HTR-8/SVneo (cell line): ENCODE measurements around the gene ATP6V1G1.
"Not testable (repeated sequence)": the region's sequence is repeated elsewhere in the genome, so short reads cannot be mapped to it uniquely, and the experiment has no call there.

Experiments used
- DNase-seq: peaks from one replicate; pipeline ENCODE4 v3.0.0; 2011; ENCODE audit warnings: low spot score, mixed read lengths; ENCODE audit not compliant: insufficient read length
- FAIRE-seq: peaks from 2 replicates; lab custom pipeline; 2011; peaks lifted over from hg19 to GRCh38; lab: Jason Lieb, UNC

The ATP6V1G1 gene

GRCh38 chr9:114576779-114577178 is 10.8 kb upstream of the ATP6V1G1 start:
- DNase-seq, FAIRE-seq: not testable (repeated sequence)

GRCh38 chr9:114578134-114578533 is 9.4 kb upstream of the ATP6V1G1 start:
- not testable (repeated sequence) for FAIRE-seq, DNase-seq

GRCh38 chr9:114580609-114581193 is 6.9 kb upstream of the ATP6V1G1 start:
- FAIRE-seq, result no peak
- DNase-seq, result no peak

GRCh38 chr9:114583371-114584155 is 4.0 kb upstream of the ATP6V1G1 start:
- DNase-seq (no peak), FAIRE-seq (no peak)

- FAIRE-seq, result no peak
- DNase-seq, result no peak
Observed at GRCh38 chr9:114588210-114588609, 641 bp downstream of the ATP6V1G1 start.

GRCh38 chr9:114588651-114589526 is 1.3 kb downstream of the ATP6V1G1 start:
- DNase-seq (no peak), FAIRE-seq (no peak)

- DNase-seq (no peak), FAIRE-seq (no peak)
Observed at GRCh38 chr9:114590328-114590727, 2.8 kb downstream of the ATP6V1G1 start.

- FAIRE-seq (no peak), DNase-seq (no peak)
Observed at GRCh38 chr9:114591291-114591787, 3.8 kb downstream of the ATP6V1G1 start.

- DNase-seq, result no peak
Observed at GRCh38 chr9:114591849-114592248, 4.3 kb downstream of the ATP6V1G1 start.

GRCh38 chr9:114592356-114592755 is 4.8 kb downstream of the ATP6V1G1 start:
- DNase-seq (no peak), FAIRE-seq (no peak)

More at GRCh38 chr9:114591849-114592248, 4.3 kb downstream of the ATP6V1G1 start:
- FAIRE-seq, result no peak

- FAIRE-seq, result no peak
- DNase-seq, result no peak
Observed at GRCh38 chr9:114594136-114594535, 6.6 kb downstream of the ATP6V1G1 start.

- FAIRE-seq, DNase-seq: not testable (repeated sequence)
Observed at GRCh38 chr9:114600502-114601248, 13.1 kb downstream of the ATP6V1G1 start.

- FAIRE-seq, DNase-seq: not testable (repeated sequence)
Observed at GRCh38 chr9:114601787-114602186, 14.2 kb downstream of the ATP6V1G1 start.

- FAIRE-seq, result no peak
- DNase-seq, result no peak
Observed at GRCh38 chr9:114602620-114603019, 15.1 kb downstream of the ATP6V1G1 start.

GRCh38 chr9:114603248-114603647 is 15.7 kb downstream of the ATP6V1G1 start:
- DNase-seq (no peak), FAIRE-seq (no peak)

GRCh38 chr9:114604989-114605388 is 17.4 kb downstream of the ATP6V1G1 start:
- FAIRE-seq (no peak), DNase-seq (no peak)

- DNase-seq, result no peak
- no peak for FAIRE-seq
Observed at GRCh38 chr9:114606068-114606467, 18.5 kb downstream of the ATP6V1G1 start.

- DNase-seq (no peak), FAIRE-seq (no peak)
Observed at GRCh38 chr9:114606597-114607207, 19.1 kb downstream of the ATP6V1G1 start.
